Activated T-helper 9 cell treated with anti-CD3 and anti-CD28 coated beads, Interleukin-2, amount 50 U/mL, for 16 hours (primary cell): ENCODE data around the gene SURF4.
"Not testable (repeated sequence)": the region's sequence is repeated elsewhere in the genome, so short reads cannot be mapped to it uniquely, and the experiment has no call there.

Experiments
- DNase-seq: peaks from one replicate; pipeline ENCODE4 v3.0.0-alpha.2; 2020; ENCODE audit warnings: low read depth

SURF4 gene

GRCh38 chr9:133351908-133352634 is 23.8 kb downstream of the SURF4 start:
- no peak for DNase-seq

DNA sequence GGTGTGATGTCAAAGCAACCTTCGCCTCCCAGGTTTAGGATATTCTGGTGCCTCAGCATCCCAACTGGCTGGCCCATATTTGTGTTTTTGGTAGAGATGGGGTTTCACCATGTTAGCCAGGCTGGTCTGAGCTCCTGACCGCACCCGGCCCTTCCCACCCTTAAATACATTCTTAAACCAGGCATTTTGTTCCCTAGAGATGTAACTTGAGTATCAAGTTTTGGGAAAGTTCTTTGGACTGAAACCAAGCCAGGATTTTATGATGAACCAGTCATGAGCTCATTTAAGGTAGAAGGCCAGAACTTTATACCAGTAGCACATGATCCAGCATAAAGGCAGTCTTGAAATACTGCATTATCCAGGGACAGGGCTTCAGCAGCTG is 24.3 kb downstream of the SURF4 start:
- DNase-seq: no peak

GRCh38 chr9:133349965-133350616 is 25.8 kb downstream of the SURF4 start:
- DNase-seq: no peak

DNA sequence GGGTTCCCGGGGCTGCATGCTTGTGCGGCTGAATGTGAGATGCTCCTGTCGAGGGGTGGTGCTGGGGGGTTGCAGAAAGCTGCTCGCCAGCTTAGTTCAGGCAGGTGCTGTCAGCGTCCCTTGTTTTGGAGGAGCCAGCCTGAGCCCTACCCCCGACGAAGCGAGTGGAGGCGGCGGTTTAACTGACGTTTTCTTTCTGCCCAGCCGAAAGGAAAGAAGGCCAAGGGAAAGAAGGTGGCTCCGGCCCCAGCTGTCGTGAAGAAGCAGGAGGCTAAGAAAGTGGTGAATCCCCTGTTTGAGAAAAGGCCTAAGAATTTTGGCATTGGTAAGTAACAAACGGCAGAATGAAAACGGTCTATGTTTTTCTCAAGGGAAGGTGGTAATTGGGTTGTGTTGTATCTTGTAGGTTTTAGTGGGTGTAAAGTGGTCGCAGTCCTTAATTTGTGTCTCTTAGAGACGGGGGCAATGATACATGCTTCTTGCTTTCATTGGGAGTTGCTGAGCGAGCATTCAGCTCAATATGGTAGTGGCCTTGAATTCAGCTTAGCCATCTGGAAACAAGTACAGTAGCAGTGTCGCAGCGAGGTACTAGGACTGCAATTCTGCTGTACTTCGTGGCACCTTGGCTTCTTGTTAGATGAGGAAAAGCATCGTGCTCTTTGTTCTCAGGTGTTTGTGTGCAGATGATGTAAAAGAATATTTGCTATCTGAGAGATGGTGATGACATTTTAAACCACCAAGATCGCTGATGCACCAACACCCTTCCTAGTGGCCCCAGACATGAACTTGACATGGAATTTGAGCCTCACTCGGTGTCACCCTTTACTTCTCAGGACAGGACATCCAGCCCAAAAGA is 26.9 kb downstream of the SURF4 start:
- DNase-seq: no peak

DNA sequence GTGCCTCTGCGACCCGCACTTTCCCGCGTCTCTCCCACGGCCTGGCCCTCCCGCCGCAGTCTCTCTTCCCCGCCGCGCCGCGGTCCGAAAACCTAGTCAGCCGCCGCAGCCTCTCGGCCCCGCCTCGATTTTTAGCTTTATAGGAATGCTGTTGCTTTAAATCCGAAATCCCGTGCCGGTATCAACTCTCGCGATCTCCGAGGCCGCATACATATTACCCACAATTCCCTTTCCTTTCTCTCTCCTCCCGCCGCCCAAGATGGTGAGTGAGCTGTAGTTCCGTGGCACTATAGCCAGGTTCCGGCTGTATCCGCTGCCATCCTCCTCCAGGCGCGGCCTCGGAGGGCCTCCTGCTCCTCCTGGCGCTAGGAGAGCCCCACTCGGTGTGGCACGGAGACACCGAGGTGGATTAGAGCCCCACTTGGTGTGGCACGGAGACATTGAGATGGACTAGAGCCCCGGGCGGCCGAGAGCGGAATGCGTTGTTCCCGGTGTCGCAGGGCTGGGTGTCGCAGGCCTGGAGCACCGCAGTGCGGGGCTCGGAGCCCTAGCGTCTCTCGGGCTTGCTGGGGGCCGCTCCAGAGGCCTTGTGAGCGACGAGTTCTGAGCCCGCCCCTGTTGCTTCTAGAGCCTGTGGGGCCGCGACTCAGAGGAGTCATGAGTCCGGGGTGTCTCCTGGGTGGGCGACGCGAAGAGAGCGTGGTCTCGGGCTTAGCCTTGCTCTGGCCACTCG is 27.7 kb downstream of the SURF4 start, which contains the start of the genes MED22 and RPL7A:
Gene MED22, minus strand, starts transcription at position 147 of the 733 bp plus-strand sequence. CDS start 1,469 bp downstream, outside the sequence.
Gene RPL7A, plus strand, starts transcription at position 234 of the 733 bp plus-strand sequence. Its CDS starts 26 bp downstream, at position 260.
- DNase-seq: peak; percentile 84

DNA sequence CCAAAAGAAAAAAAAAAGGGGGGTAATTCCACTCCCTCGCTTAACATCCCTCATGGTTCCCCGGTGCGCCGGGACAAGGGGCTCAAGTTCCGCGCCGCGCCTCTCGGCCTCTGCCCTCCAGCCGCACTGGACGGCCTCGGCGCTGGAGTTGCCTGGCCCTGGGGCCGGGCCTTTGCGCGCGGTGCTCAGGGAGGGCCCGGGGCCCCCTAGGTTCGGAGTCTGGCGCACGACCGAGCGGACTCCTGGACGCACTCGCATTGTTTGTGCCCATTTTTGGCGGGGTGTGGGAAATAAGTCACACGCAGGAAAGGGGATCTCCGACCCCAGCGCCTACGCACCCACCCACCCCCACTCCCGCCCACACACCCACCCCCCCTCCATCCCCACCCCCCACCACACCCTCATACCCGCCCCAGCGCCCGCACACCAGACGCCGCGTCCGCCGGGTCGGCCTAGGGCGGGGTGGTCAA is 28.3 kb downstream of the SURF4 start:
- no peak for DNase-seq

DNA sequence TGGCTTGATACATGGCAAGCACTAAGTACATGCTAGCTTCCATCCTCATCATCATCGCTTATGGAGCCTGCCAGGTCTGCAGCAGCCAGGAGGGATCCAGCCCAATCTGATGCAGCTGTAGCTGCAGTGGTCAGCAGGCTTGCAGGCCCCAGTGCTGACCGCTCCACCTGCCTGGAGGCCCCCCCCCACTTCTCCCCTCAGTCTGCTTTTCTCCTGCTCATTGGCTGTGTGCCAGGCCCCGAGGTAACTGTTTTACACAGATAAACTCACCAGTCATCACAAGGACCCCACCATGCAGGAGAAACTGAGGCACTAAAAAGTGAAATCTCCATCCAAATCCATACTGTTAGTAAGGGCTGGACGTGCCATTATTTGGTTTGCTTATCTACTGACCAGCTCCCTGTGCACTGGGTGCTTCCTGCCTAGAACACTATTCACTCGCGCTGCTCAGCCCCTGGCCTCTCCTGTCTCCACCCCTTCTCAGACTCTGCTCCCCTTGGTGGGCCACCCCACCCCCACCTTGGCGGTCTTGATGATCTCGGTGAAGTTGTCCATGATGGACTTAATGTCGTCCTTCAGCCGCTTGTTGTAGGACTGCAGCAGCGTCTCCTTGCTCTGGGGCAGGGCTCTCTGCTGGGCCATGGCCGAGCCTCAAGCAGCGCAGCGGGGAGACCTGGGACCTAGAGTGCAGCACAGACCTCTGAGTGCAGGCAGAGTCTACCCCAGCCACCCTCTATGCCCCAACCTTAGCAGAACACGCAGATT is 29.7 kb downstream of the SURF4 start:
- DNase-seq: no peak

- DNase-seq: no peak
These were observed 30.3 kb downstream of the SURF4 start for GRCh38 chr9:133345596-133345995.

GRCh38 chr9:133344979-133345378 is 30.9 kb downstream of the SURF4 start:
- DNase-seq: no peak

DNA sequence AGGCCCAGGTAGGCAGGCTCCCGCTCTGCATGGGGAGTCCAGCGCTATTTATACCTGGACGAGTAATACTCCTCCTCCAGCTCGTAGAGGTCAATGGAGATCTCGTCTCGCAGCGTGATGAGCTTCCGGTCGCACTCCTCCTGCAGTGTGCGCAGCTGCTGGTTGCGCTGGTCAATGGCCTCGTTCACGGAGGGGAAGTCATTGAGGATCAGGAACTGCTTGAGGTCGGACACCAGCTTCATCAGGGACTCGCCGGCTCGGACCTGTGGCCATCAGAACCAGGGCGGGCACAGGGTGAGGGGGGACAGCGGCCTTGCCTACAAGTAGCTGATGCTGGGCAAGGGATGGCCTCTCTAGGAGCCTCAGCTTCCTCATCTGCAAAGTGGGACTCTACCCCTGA is 31.8 kb downstream of the SURF4 start:
- no peak for DNase-seq

- no peak for DNase-seq
These were observed 33.3 kb downstream of the SURF4 start for GRCh38 chr9:133342570-133342969.

DNA sequence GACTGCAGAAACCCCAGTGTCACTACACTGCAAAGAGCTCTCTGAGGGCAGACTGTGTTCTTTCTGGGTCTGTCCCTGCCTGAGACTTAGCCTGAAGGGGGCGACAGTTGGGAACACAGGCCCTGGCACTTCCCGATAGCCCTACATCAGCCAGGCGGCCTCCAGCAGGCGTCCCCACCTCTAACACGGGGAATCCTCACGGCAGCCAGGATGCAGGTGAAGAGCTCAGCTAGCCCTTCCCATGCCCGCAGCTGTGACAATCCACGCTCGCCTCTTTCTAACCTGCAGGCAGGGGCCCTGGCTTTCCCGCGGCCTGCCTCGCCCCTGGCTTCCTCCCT is 33.8 kb downstream of the SURF4 start:
- no peak for DNase-seq

- DNase-seq: no peak
These were observed 34.3 kb downstream of the SURF4 start for GRCh38 chr9:133341369-133342068.

- DNase-seq: no peak
These were observed 34.9 kb downstream of the SURF4 start for GRCh38 chr9:133340916-133341315.

GRCh38 chr9:133340256-133340655 is 35.6 kb downstream of the SURF4 start:
- DNase-seq: no peak

- no peak for DNase-seq
These were observed 36.2 kb downstream of the SURF4 start for GRCh38 chr9:133339641-133340040.

GRCh38 chr9:133335924-133336811 is 39.7 kb downstream of the SURF4 start, which contains the start of gene SURF6:
SURF6 (minus strand) TSS chr9:133336188; CDS start chr9:133336132, 56 bp downstream.
- DNase-seq: peak; percentile 92

DNA sequence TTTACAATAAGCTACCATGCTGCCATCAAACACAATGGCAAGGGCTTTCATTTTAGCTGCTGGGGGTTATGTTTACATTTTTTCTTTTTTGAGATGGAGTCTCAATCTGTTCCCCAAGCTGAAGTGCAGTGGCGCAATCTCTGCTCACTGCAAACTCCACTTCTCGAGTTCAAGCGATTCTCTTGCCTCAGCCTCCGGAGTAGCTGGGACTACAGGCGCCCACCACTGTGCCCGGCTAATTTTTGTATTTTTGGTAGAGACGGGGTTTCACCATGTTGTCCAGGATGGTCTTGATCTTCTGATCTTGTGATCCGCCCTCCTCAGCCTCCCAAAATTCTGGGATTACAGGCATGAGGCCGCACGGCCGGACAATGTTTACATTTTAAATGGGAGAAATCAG is 41.0 kb downstream of the SURF4 start:
- DNase-seq: not testable (repeated sequence)

GRCh38 chr9:133334161-133334560 is 41.7 kb downstream of the SURF4 start:
- no peak for DNase-seq
